AG09309 (cell line): Measurements from ENCODE around the gene GAD1.

Experiments used
- DNase-seq: peaks from one replicate; pipeline ENCODE4 v3.0.0-alpha.2; 2010; ENCODE audit warnings: low read depth
- H3K4me3 ChIP-seq: 2 replicates; pipeline ENCODE4 v1.5.1; 2011; ENCODE audit warnings: mild to moderate bottlenecking, low read depth, low read length, moderate library complexity; ENCODE audit not compliant: control insufficient read depth
- CTCF ChIP-seq: IDR thresholded peaks from 2 replicates; pipeline ENCODE4 v1.5.1; 2011; ENCODE audit warnings: mild to moderate bottlenecking, low read depth, low read length, inconsistent platforms; ENCODE audit not compliant: insufficient read depth, control insufficient read depth; ENCODE audit errors: missing control alignments

GAD1 gene

DNA sequence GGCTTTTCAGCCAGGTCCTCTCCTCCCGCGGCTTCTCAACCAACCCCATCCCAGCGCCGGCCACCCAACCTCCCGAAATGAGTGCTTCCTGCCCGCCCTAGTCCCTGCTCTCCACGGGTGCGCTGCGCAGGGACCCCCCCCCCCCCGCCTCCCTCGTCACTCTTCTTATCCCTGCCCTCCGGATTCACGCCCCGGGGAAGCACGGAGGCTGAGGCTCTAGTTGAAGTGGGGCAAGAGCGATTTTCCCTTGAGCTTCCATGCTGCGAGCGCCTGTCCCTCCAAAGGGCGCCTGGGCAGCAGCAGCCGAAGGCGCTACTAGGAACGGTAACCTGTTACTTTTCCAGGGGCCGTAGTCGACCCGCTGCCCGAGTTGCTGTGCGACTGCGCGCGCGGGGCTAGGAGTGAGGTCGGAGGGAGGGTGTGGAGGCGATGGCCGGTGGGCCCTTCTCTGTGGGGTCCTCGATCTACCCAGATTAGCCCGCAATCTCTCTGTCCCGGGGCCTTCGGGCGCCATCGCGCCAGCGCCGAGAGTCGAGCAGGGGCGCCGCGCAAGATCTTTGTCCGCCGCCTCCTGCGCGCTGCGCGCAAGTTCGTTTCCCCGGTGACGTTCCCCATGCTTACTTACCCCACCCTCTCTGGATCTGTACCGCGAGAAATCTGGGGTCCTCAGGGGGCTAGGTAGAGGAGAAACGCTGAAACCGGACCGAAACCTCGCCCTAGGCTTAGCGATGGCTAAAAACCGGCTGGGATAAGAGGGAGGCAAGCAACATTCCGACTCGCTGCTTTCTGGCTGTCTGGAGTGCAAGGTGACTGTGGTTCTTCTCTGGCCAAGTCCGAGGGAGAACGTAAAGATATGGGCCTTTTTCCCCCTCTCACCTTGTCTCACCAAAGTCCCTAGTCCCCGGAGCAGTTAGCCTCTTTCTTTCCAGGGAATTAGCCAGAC lies 677 bp downstream of the GAD1 start:
- H3K4me3 ChIP-seq = peak overlapping the region; percentile 36
- no peak for TF ChIP-seq CTCF
- DNase-seq = no peak

DNA sequence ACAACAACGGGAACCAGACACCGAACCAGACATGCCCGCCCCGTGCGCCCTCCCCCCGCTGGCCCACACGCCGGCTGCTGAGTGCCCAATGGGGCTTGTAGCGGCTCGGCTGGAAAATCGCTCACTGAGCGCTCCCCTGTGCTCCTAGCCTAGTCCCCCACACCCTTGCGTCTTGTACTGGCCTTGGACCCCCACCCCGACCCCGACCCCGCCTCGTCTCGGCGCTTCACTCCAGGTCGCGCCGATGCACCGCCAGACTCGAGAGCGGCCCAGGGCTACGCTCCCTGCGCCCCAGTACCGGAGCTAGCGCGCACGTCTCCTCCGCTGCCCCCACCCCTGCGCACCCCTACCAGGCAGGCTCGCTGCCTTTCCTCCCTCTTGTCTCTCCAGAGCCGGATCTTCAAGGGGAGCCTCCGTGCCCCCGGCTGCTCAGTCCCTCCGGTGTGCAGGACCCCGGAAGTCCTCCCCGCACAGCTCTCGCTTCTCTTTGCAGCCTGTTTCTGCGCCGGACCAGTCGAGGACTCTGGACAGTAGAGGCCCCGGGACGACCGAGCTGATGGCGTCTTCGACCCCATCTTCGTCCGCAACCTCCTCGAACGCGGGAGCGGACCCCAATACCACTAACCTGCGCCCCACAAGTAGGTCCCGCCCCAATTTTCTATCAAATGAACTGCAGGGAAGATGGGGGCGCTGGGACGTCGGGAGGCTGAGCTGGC lies 1.5 kb downstream of the GAD1 start:
- TF ChIP-seq CTCF = no peak
- H3K4me3 ChIP-seq = no peak overlapping the region; the same call in 1 of the 2 replicates
- no peak for DNase-seq

DNA sequence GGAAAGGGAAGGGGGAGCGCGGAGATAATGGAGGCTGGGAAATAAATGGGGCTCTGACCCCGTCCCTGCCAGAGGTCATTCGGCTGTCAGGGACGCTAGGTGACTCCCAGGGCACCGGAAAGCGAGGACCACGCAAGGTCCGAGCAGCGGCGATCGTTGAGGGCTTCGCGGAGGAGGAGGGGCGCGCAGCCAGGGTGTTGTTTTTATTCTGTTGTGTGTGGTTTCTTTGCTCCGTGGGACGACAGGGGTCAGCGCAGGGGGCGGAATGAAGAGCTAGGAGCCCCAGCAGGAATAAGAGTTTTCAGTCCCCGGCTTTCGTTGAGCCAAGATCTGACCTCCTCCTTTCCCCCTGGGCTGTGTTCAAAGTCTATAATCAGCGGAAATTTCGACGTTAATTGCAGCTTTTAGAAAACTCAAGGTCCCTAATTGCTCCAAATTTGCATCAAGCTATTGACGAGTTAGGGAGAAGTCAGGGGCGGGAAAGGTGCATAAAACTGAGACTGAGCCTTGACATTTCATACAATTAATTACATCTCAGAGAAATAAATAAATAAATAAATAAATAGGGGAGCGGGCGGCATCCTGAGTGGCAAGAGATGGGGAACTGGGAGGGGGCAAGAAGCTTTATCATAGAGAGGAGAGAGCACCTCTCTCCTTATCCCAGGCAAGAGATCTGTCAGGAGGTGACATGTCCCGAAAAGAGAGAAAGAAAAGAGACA lies 2.2 kb downstream of the GAD1 start:
- no peak overlapping the region for H3K4me3 ChIP-seq
- DNase-seq = no peak
- no peak for TF ChIP-seq CTCF

GRCh38 chr2:170819680-170820664 lies 3.3 kb downstream of the GAD1 start:
- H3K4me3 ChIP-seq = no peak overlapping the region
- no peak for TF ChIP-seq CTCF
- DNase-seq = no peak

- TF ChIP-seq CTCF = no peak
- no peak overlapping the region for H3K4me3 ChIP-seq
- no peak for DNase-seq
Measured at GRCh38 chr2:170820757-170821530, 4.3 kb downstream of the GAD1 start.
